H9 (cell line): ENCODE results near the gene ZNF608. TPM values are rescaled to one million over a fixed set of nuclear protein-coding genes. Genes with fewer than 3 reads are reported as not detected.

Experiments
- DNase-seq: peaks from one replicate; pipeline ENCODE4 v3.0.0-alpha.2; 2017
- H2AFZ ChIP-seq: one replicate; pipeline ENCODE4 v1.6.1; 2013; ENCODE audit warnings: mild to moderate bottlenecking, low read length, control low read depth, moderate library complexity
- H2AK5ac ChIP-seq: 2 replicates; pipeline ENCODE4 v1.6.1; 2013; ENCODE audit warnings: low read length, control low read depth, mixed read lengths; ENCODE audit not compliant: insufficient read length
- H2BK120ac ChIP-seq: one replicate; pipeline ENCODE4 v1.6.1; 2013; ENCODE audit warnings: low read depth, mild to moderate bottlenecking, low read length, control low read depth, inconsistent platforms; ENCODE audit not compliant: poor library complexity, severe bottlenecking
- H2BK12ac ChIP-seq: 2 replicates; pipeline ENCODE4 v1.6.1; 2013; ENCODE audit warnings: low read length, control low read depth, mixed read lengths, low read depth; ENCODE audit not compliant: insufficient read length
- H2BK15ac ChIP-seq: 2 replicates; pipeline ENCODE4 v1.6.1; 2013; ENCODE audit warnings: low read depth, low read length, control low read depth
- H2BK20ac ChIP-seq: one replicate; pipeline ENCODE4 v1.6.1; 2013; ENCODE audit warnings: low read depth, mild to moderate bottlenecking, low read length, control low read depth, inconsistent platforms; ENCODE audit not compliant: poor library complexity, severe bottlenecking
- H2BK5ac ChIP-seq: 2 replicates; pipeline ENCODE4 v1.6.1; 2013; ENCODE audit warnings: low read length, control low read depth, mixed read lengths; ENCODE audit not compliant: insufficient read length
- H3K14ac ChIP-seq: 2 replicates; pipeline ENCODE4 v1.6.1; 2013; ENCODE audit warnings: low read length, control low read depth; ENCODE audit not compliant: insufficient read depth
- H3K18ac ChIP-seq: 2 replicates; pipeline ENCODE4 v1.6.1; 2013; ENCODE audit warnings: low read depth, mild to moderate bottlenecking, mixed read lengths, low read length, control low read depth; ENCODE audit not compliant: insufficient read length
- H3K23ac ChIP-seq: 2 replicates; pipeline ENCODE4 v1.6.1; 2013; ENCODE audit warnings: low read length, control low read depth, mixed read lengths, low read depth; ENCODE audit not compliant: insufficient read length
- H3K23me2 ChIP-seq: 2 replicates; pipeline ENCODE4 v1.6.1; 2013; ENCODE audit warnings: low read depth, mild to moderate bottlenecking, mixed read lengths, low read length, control low read depth; ENCODE audit not compliant: insufficient read length, poor library complexity, severe bottlenecking
- H3K27ac ChIP-seq: 2 replicates; pipeline ENCODE4 v1.5.1; 2013; ENCODE audit warnings: low read length, control low read depth, mixed read lengths, low read depth; ENCODE audit not compliant: insufficient read length
- H3K27me3 ChIP-seq: 2 replicates; pipeline ENCODE4 v1.6.1; 2013; ENCODE audit warnings: low read length, control low read depth, inconsistent platforms; ENCODE audit not compliant: insufficient read depth
- H3K4ac ChIP-seq: 2 replicates; pipeline ENCODE4 v1.6.1; 2013; ENCODE audit warnings: low read depth, mild to moderate bottlenecking, control low read depth, inconsistent platforms, low read length, moderate library complexity
- H3K4me1 ChIP-seq: 2 replicates; pipeline ENCODE4 v1.6.1; 2013; ENCODE audit warnings: low read length, control low read depth, inconsistent platforms; ENCODE audit not compliant: insufficient read depth
- H3K4me2 ChIP-seq: 2 replicates; pipeline ENCODE4 v1.6.1; 2013; ENCODE audit warnings: low read length, control low read depth, mixed read lengths; ENCODE audit not compliant: insufficient read length, insufficient read depth
- H3K56ac ChIP-seq: 2 replicates; pipeline ENCODE4 v1.6.1; 2013; ENCODE audit warnings: low read depth, mild to moderate bottlenecking, mixed read lengths, low read length, control low read depth; ENCODE audit not compliant: insufficient read length
- H3K79me1 ChIP-seq: 2 replicates; pipeline ENCODE4 v1.6.1; 2013; ENCODE audit warnings: low read depth, mild to moderate bottlenecking, moderate library complexity, low read length, control low read depth, inconsistent platforms; ENCODE audit not compliant: insufficient read depth, poor library complexity, severe bottlenecking
- H3K79me2 ChIP-seq: 2 replicates; pipeline ENCODE4 v1.6.1; 2013; ENCODE audit warnings: low read length, control low read depth, inconsistent platforms; ENCODE audit not compliant: insufficient read depth
- H3K9ac ChIP-seq: 2 replicates; pipeline ENCODE4 v1.6.1; 2013; ENCODE audit warnings: low read length, control low read depth, mixed read lengths; ENCODE audit not compliant: insufficient read length; ENCODE audit errors: extremely low read depth
- H3K9me3 ChIP-seq: one replicate; pipeline ENCODE4 v1.6.1; 2013; ENCODE audit warnings: low read depth, low read length, inconsistent platforms; ENCODE audit not compliant: control insufficient read depth
- H3T11ph ChIP-seq: one replicate; pipeline ENCODE4 v1.6.1; 2013; ENCODE audit warnings: mild to moderate bottlenecking, low read length, control low read depth, inconsistent platforms
- H4K20me1 ChIP-seq: one replicate; pipeline ENCODE4 v1.6.1; 2013; ENCODE audit not compliant: control insufficient read depth, insufficient read length, insufficient read depth
- H4K5ac ChIP-seq: 2 replicates; pipeline ENCODE4 v1.6.1; 2013; ENCODE audit warnings: low read depth, mild to moderate bottlenecking, mixed read lengths, low read length, control low read depth; ENCODE audit not compliant: insufficient read length
- H4K8ac ChIP-seq: replicated peaks from 2 replicates; pipeline ENCODE4 v1.6.1; 2013; ENCODE audit warnings: low read length, control low read depth, mixed read lengths, low read depth; ENCODE audit not compliant: insufficient read length
- H4K91ac ChIP-seq: 2 replicates; pipeline ENCODE4 v1.6.1; 2013; ENCODE audit warnings: low read depth, mild to moderate bottlenecking, moderate library complexity, mixed read lengths, low read length, control low read depth; ENCODE audit not compliant: insufficient read length
- H3K27ac Mint-ChIP-seq, 3 experiments: 2 replicates in 2 of 3; 3 replicates in 1 of 3; pipeline ENCODE4 v1.8.0; 2020 to 2021; ENCODE audit warnings: mixed read lengths in 3 of 3, mild to moderate bottlenecking in 1 of 3, moderate library complexity in 1 of 3
- H3K27me3 Mint-ChIP-seq: 2 replicates; pipeline ENCODE4 v1.8.0; 2021; ENCODE audit warnings: low read depth, mild to moderate bottlenecking, moderate library complexity, mixed read lengths
- H3K36me3 Mint-ChIP-seq, 3 experiments: 2 replicates in 2 of 3; 3 replicates in 1 of 3; pipeline ENCODE4 v1.8.0; 2020 to 2021; ENCODE audit warnings: low read depth in 3 of 3, mixed read lengths in 3 of 3; ENCODE audit not compliant: insufficient read depth in 1 of 3
- H3K4me1 Mint-ChIP-seq, 2 experiments: 2 replicates each; pipeline ENCODE4 v1.8.0; 2020; ENCODE audit warnings: mixed read lengths in 2 of 2
- H3K4me3 Mint-ChIP-seq, 2 experiments: 2 replicates in 1 of 2; 3 replicates in 1 of 2; pipeline ENCODE4 v1.8.0; 2020 to 2021; ENCODE audit warnings: mild to moderate bottlenecking in 2 of 2, mixed read lengths in 2 of 2, moderate library complexity in 1 of 2
- H3K9me3 Mint-ChIP-seq, 2 experiments: 2 replicates in 1 of 2; 3 replicates in 1 of 2; pipeline ENCODE4 v1.8.0; 2020; ENCODE audit warnings: mild to moderate bottlenecking in 2 of 2, mixed read lengths in 2 of 2, moderate library complexity in 1 of 2
- WGBS: extraction: QIAGEN DNeasy Blood & Tissue Kit; methylation state at CpG from one replicate; pipeline ENCODE4 v1.1.7; 2013; ENCODE audit warnings: missing lambda C conversion rate, low lambda C conversion rate, mixed read lengths; ENCODE audit not compliant: insufficient read length; ENCODE audit errors: extremely low coverage; 5-methylcytosine and 5-hydroxymethylcytosine counted together
- total RNA-seq: library from RNA; stranded (reverse); gene quantifications from 2 replicates; pipeline ENCODE4 v1.2.1, GENCODE V29; 2021
- TF ChIP-seq, protein P1 (sequence below): fragments of 200-600 bp; sonication (generic); conservative IDR thresholded peaks from 3 replicates; pipeline ENCODE4 v1.8.0; 2021; ENCODE audit warnings: antibody characterized with exemption, mild to moderate bottlenecking

ZNF608 gene
- total RNA-seq, 1 experiment from 2014 or later, result 67.0 TPM

DNA sequence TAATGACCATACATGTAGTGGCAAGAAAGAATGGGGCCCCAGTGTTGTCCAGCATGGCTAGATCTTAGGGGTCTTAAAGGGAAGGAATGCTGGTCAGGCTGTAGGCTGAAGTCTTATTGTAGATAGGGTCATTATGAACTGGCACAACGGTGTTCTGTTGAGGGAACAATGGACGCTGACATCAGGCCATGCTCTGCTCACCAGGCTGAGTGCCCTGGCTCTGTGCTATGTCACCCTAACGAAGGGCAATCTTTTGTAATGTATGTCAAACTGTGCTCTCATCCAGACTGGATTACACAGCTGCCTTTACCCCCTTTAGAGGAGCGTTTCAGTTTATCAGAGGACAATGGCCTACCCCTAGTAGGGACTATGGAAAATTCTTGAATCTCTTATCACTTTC is 14.6 kb upstream of the ZNF608 start:
- Histone ChIP-seq H4K5ac (no peak overlapping the region), H3K14ac (no peak overlapping the region), H3K27ac (no peak overlapping the region), H3K4me1 (no peaks in the 10 kb centered on the region), H3K9me3 (no peaks in the 10 kb centered on the region), H3K23me2 (no peaks in the 10 kb centered on the region), H2AFZ (no peak overlapping the region), H3K18ac (no peak overlapping the region), H2BK5ac (no peak overlapping the region), H4K91ac (no peak overlapping the region), H4K8ac (no peak overlapping the region), H2BK120ac (no peak overlapping the region), H4K20me1 (no peaks in the 10 kb centered on the region), H3K79me2 (no peaks in the 10 kb centered on the region), H3K79me1 (no peaks in the 10 kb centered on the region), H3K27me3 (no peaks in the 10 kb centered on the region), H3K4me2 (no peak overlapping the region), H2BK20ac (no peak overlapping the region), H3K9ac (no peak overlapping the region), H3K4ac (no peak overlapping the region), H3T11ph (no peak overlapping the region), H2BK12ac (no peak overlapping the region), H3K56ac (no peak overlapping the region), H3K23ac (no peak overlapping the region), H2BK15ac (no peak overlapping the region), H2AK5ac (no peak overlapping the region)
- no peak for DNase-seq
- TF ChIP-seq, protein P1, sequence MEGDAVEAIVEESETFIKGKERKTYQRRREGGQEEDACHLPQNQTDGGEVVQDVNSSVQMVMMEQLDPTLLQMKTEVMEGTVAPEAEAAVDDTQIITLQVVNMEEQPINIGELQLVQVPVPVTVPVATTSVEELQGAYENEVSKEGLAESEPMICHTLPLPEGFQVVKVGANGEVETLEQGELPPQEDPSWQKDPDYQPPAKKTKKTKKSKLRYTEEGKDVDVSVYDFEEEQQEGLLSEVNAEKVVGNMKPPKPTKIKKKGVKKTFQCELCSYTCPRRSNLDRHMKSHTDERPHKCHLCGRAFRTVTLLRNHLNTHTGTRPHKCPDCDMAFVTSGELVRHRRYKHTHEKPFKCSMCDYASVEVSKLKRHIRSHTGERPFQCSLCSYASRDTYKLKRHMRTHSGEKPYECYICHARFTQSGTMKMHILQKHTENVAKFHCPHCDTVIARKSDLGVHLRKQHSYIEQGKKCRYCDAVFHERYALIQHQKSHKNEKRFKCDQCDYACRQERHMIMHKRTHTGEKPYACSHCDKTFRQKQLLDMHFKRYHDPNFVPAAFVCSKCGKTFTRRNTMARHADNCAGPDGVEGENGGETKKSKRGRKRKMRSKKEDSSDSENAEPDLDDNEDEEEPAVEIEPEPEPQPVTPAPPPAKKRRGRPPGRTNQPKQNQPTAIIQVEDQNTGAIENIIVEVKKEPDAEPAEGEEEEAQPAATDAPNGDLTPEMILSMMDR, result no peak
- no peaks in the 10 kb centered on the region for H3K27me3 Mint-ChIP-seq
- WGBS, result no CpG with 5 or more reads among the region's 4 CpGs
- 0 out of 7 replicates have a peak overlapping the region, but pooled peaks of 1 of the 3 experiments have one; percentile 40 for H3K27ac Mint-ChIP-seq
- no peaks in the 10 kb centered on the region for H3K36me3 Mint-ChIP-seq
- H3K4me1 Mint-ChIP-seq, result peaks cover 7 to 8% of the 10 kb centered on the region in 2 experiments
- H3K9me3 Mint-ChIP-seq, result peaks cover 0 to 3% of the 10 kb centered on the region in 2 experiments; a peak in 1 of 5 replicates
- no peak overlapping the region for H3K4me3 Mint-ChIP-seq
